Skeletal muscle satellite cell (primary cell): ENCODE results near the gene METRN. TPM values are rescaled to one million over a fixed set of nuclear protein-coding genes. Genes with fewer than 3 reads are reported as not detected.

ENCODE experiments used
- H3K27me3 ChIP-seq: 2 replicates; pipeline ENCODE4 v1.7.0; 2013; ENCODE audit warnings: low read length; ENCODE audit not compliant: control insufficient read depth, insufficient read depth
- H3K36me3 ChIP-seq: 2 replicates; pipeline ENCODE4 v1.7.0; 2013; ENCODE audit warnings: mild to moderate bottlenecking, control low read depth, low read length; ENCODE audit not compliant: insufficient read depth
- H3K4me1 ChIP-seq: 2 replicates; pipeline ENCODE4 v1.7.0; 2013; ENCODE audit warnings: low read length; ENCODE audit not compliant: control insufficient read depth, insufficient read depth
- H3K4me2 ChIP-seq: 2 replicates; pipeline ENCODE4 v1.7.0; 2013; ENCODE audit warnings: mild to moderate bottlenecking, low read length
- H3K4me3 ChIP-seq: 2 replicates; pipeline ENCODE4 v1.7.0; 2013; ENCODE audit warnings: low read length
- H3K9ac ChIP-seq: 2 replicates; pipeline ENCODE4 v1.7.0; 2013; ENCODE audit warnings: mild to moderate bottlenecking, low read depth, low read length, moderate library complexity
- H3K9me3 ChIP-seq: replicated peaks from 2 replicates; pipeline ENCODE4 v1.7.0; 2013; ENCODE audit warnings: mild to moderate bottlenecking, control low read depth, low read length
- total RNA-seq: library from RNA; depleted of rRNA; stranded (reverse); fragments of >200 nt; gene quantifications from 2 replicates; pipeline ENCODE4 v1.2.3, GENCODE V29; 2012; rRNA removed

METRN gene
- total RNA-seq: 70.0 and 90.9 TPM in 2 replicates

GRCh38 chr16:714558-715476 lies at the start of gene METRN:
Gene METRN, plus strand, starts transcription at chr16:715118. Its CDS starts 172 bp downstream, at chr16:715290.
- Histone ChIP-seq H3K36me3 (no peaks in the 10 kb centered on the region), H3K9ac (peak within 1 kb of the TSS; percentile 69), H3K4me2 (peak within 1 kb of the TSS; percentile 97), H3K9me3 (no peaks in the 10 kb centered on the region), H3K27me3 (peaks cover 11% of the 10 kb centered on the region), H3K4me3 (peak within 1 kb of the TSS; percentile 75), H3K4me1 (peaks cover 37% of the 10 kb centered on the region)

- Histone ChIP-seq H3K4me3 (no peak overlapping the region), H3K9me3 (no peaks in the 10 kb centered on the region), H3K4me1 (peaks cover 11% of the 10 kb centered on the region), H3K36me3 (peaks cover 21% of the 10 kb centered on the region), H3K9ac (no peak overlapping the region), H3K27me3 (no peaks in the 10 kb centered on the region), H3K4me2 (no peak overlapping the region)
Measured at GRCh38 chr16:666572-666971, 48.3 kb upstream of the METRN start.

GRCh38 chr16:667113-667779 lies 47.7 kb upstream of the METRN start:
- Histone ChIP-seq H3K27me3 (no peaks in the 10 kb centered on the region), H3K9ac (peak overlapping the region; percentile 97), H3K36me3 (peaks cover 25% of the 10 kb centered on the region), H3K4me2 (peak overlapping the region; percentile 40), H3K4me1 (peaks cover 11% of the 10 kb centered on the region), H3K4me3 (peak overlapping the region; percentile 95), H3K9me3 (no peaks in the 10 kb centered on the region)

- peak within 1 kb of the TSS; percentile 98 for H3K4me2 ChIP-seq
- peaks cover 32% of the 10 kb centered on the region for H3K36me3 ChIP-seq
- H3K4me1 ChIP-seq: peaks cover 11% of the 10 kb centered on the region
Measured at GRCh38 chr16:667780-668518, 47.0 kb upstream of the METRN start, which contains the start of gene RHOT2. Gene RHOT2, plus strand, starts transcription at chr16:668132. Its CDS starts 68 bp downstream, at chr16:668200.

GRCh38 chr16:668519-669171 lies 46.3 kb upstream of the METRN start:
- peaks cover 11% of the 10 kb centered on the region for H3K4me1 ChIP-seq
- no peaks in the 10 kb centered on the region for H3K27me3 ChIP-seq
- H3K4me3 ChIP-seq: peak overlapping the region; percentile 95
- H3K36me3 ChIP-seq: peaks cover 37% of the 10 kb centered on the region
- peak overlapping the region; percentile 97 for H3K9ac ChIP-seq
- peak overlapping the region; percentile 98 for H3K4me2 ChIP-seq
- H3K9me3 ChIP-seq: no peaks in the 10 kb centered on the region

More at GRCh38 chr16:667780-668518, 47.0 kb upstream of the METRN start, which contains the start of gene RHOT2:
- peak within 1 kb of the TSS; percentile 97 for H3K9ac ChIP-seq
- no peaks in the 10 kb centered on the region for H3K27me3 ChIP-seq
- H3K4me3 ChIP-seq: peak within 1 kb of the TSS; percentile 95
- no peaks in the 10 kb centered on the region for H3K9me3 ChIP-seq

- peaks cover 41% of the 10 kb centered on the region for H3K36me3 ChIP-seq
- H3K9ac ChIP-seq: peak overlapping the region; percentile 97
- H3K9me3 ChIP-seq: no peaks in the 10 kb centered on the region
- H3K4me1 ChIP-seq: peaks cover 11% of the 10 kb centered on the region
- no peaks in the 10 kb centered on the region for H3K27me3 ChIP-seq
- peak overlapping the region; percentile 95 for H3K4me3 ChIP-seq
- H3K4me2 ChIP-seq: peak overlapping the region; percentile 98
Measured at GRCh38 chr16:669666-670065, 45.3 kb upstream of the METRN start.

- H3K4me2 ChIP-seq: no peak overlapping the region
- H3K36me3 ChIP-seq: peaks cover 41% of the 10 kb centered on the region
- H3K9ac ChIP-seq: no peak overlapping the region
- H3K4me1 ChIP-seq: peaks cover 15% of the 10 kb centered on the region
- H3K4me3 ChIP-seq: no peak overlapping the region
- H3K9me3 ChIP-seq: no peaks in the 10 kb centered on the region
- H3K27me3 ChIP-seq: no peaks in the 10 kb centered on the region
Measured at GRCh38 chr16:670485-671352, 44.2 kb upstream of the METRN start.

- Histone ChIP-seq H3K9ac (no peak overlapping the region), H3K4me1 (peaks cover 15% of the 10 kb centered on the region), H3K9me3 (no peaks in the 10 kb centered on the region), H3K27me3 (no peaks in the 10 kb centered on the region), H3K4me2 (no peak overlapping the region), H3K4me3 (no peak overlapping the region), H3K36me3 (peaks cover 41% of the 10 kb centered on the region)
Measured at GRCh38 chr16:671353-672131, 43.4 kb upstream of the METRN start.

GRCh38 chr16:672371-672770 lies 42.5 kb upstream of the METRN start:
- H3K4me3 ChIP-seq: no peak overlapping the region
- no peaks in the 10 kb centered on the region for H3K27me3 ChIP-seq
- H3K9me3 ChIP-seq: no peaks in the 10 kb centered on the region
- H3K4me1 ChIP-seq: peaks cover 15% of the 10 kb centered on the region
- H3K4me2 ChIP-seq: no peak overlapping the region
- no peak overlapping the region for H3K9ac ChIP-seq
- peaks cover 41% of the 10 kb centered on the region for H3K36me3 ChIP-seq
